HG03521 (cell line): Measurements from ENCODE around the gene NXT1.
"Not testable (repeated sequence)": the region's sequence is repeated elsewhere in the genome, so short reads cannot be mapped to it uniquely, and the experiment has no call there.

Experiments used
- ATAC-seq: cut with Tn5 transposase; IDR thresholded peaks from one replicate; pipeline ENCODE4 v1.9.1; 2021; ENCODE audit warnings: mild to moderate bottlenecking, moderate library complexity; ENCODE audit not compliant: unreplicated experiment

The NXT1 gene

GRCh38 chr20:23350196-23350903 is at the start of gene NXT1:
NXT1 (plus strand) TSS chr20:23350791; CDS start chr20:23354042, 3,251 bp downstream.
- ATAC-seq, result peak; percentile 83

GRCh38 chr20:23301436-23302050 is 49.0 kb upstream of the NXT1 start:
- no peak for ATAC-seq

- no peak for ATAC-seq
Measured at GRCh38 chr20:23302386-23302785, 48.2 kb upstream of the NXT1 start.

- no peak for ATAC-seq
Measured at GRCh38 chr20:23302801-23303200, 47.8 kb upstream of the NXT1 start.

- no peak for ATAC-seq
Measured at GRCh38 chr20:23303325-23304102, 47.1 kb upstream of the NXT1 start.

GRCh38 chr20:23304616-23305015 is 46.0 kb upstream of the NXT1 start:
- no peak for ATAC-seq

- no peak for ATAC-seq
Measured at GRCh38 chr20:23305098-23305497, 45.5 kb upstream of the NXT1 start.

- ATAC-seq, result not testable (repeated sequence)
Measured at GRCh38 chr20:23307393-23307792, 43.2 kb upstream of the NXT1 start.

GRCh38 chr20:23308024-23308423 is 42.6 kb upstream of the NXT1 start:
- no peak for ATAC-seq

- no peak for ATAC-seq
Measured at GRCh38 chr20:23308908-23309307, 41.7 kb upstream of the NXT1 start.

GRCh38 chr20:23309781-23310180 is 40.8 kb upstream of the NXT1 start:
- no peak for ATAC-seq

- no peak for ATAC-seq
Measured at GRCh38 chr20:23311947-23312506, 38.6 kb upstream of the NXT1 start.

GRCh38 chr20:23313271-23313670 is 37.3 kb upstream of the NXT1 start:
- no peak for ATAC-seq

- no peak for ATAC-seq
Measured at GRCh38 chr20:23314699-23315098, 35.9 kb upstream of the NXT1 start.

GRCh38 chr20:23315099-23315498 is 35.5 kb upstream of the NXT1 start:
- no peak for ATAC-seq

GRCh38 chr20:23316626-23317025 is 34.0 kb upstream of the NXT1 start:
- no peak for ATAC-seq

GRCh38 chr20:23317081-23317480 is 33.5 kb upstream of the NXT1 start:
- no peak for ATAC-seq

GRCh38 chr20:23318347-23318746 is 32.2 kb upstream of the NXT1 start:
- ATAC-seq, result no peak

- ATAC-seq, result no peak
Measured at GRCh38 chr20:23320317-23320716, 30.3 kb upstream of the NXT1 start.

- no peak for ATAC-seq
Measured at GRCh38 chr20:23325107-23325506, 25.5 kb upstream of the NXT1 start.

- ATAC-seq, result no peak
Measured at GRCh38 chr20:23326774-23327173, 23.8 kb upstream of the NXT1 start.
